ENCODE results near the gene DIAPH2.

DNA sequence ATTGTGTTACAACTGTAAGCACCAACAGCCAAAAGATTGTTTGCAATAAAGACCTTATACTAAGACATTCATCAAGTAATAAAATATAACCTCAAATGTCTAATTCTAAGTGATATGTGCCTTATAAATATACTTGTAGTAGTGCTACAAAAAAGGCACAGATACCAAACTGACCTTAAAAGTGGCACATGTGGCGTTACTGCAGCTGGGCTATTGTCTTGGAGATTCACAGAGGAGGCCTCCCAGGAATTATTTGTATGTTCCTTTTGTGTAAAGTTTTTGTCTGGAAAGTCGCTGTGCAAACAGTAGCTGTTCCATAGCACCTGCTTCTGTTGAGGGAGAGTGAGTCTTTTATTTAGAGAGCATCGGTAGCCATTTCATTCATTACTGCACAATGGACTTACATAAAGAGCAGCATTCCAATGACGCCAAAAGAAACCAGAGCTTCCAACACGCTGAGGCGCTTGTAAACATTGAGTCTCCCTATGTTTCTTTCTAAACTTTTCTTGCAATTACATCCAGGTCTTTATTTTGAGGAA lies 342.8 kb downstream of the DIAPH2 start:
- TF ChIP-seq CTCF (IDR thresholded peaks at IDR 0.05) (no peak), EZH2 (IDR thresholded peaks at IDR 0.05; ENCODE audit: borderline replicate concordance, insufficient read depth, low read depth, low read length, poor library complexity, severe bottlenecking) (no peak)

Data from B cell (primary cell).